NCI-H524 (cell line): ENCODE measurements around the gene RBX1.
"Not testable (repeated sequence)": the region's sequence is repeated elsewhere in the genome, so short reads cannot be mapped to it uniquely, and the experiment has no call there.

Source experiments
- DNase-seq, 2 experiments: peaks; one replicate each; lab custom pipeline; 2025; lab: John Stamatoyannopoulos, UW

The RBX1 gene

GRCh38 chr22:40972587-40972986, 21.4 kb downstream of the RBX1 start:
- no peak for DNase-seq

- DNase-seq, result no peak
Measured at GRCh38 chr22:40973144-40973543, 22.0 kb downstream of the RBX1 start.

- no peak for DNase-seq
Measured at GRCh38 chr22:40975366-40975765, 24.2 kb downstream of the RBX1 start.

- DNase-seq, result no peak
Measured at GRCh38 chr22:40976866-40977700, 25.9 kb downstream of the RBX1 start.

- DNase-seq, result no peak
Measured at GRCh38 chr22:40979198-40979597, 28.0 kb downstream of the RBX1 start.

GRCh38 chr22:40979871-40980270, 28.7 kb downstream of the RBX1 start:
- no peak for DNase-seq

GRCh38 chr22:40982482-40983385, 31.6 kb downstream of the RBX1 start:
- no peak for DNase-seq

GRCh38 chr22:40991298-40991697, 40.1 kb downstream of the RBX1 start:
- DNase-seq, result no peak

- no peak for DNase-seq
Measured at GRCh38 chr22:40995821-40996220, 44.6 kb downstream of the RBX1 start.

- no peak for DNase-seq
Measured at GRCh38 chr22:40997520-40997919, 46.3 kb downstream of the RBX1 start.

- no peak for DNase-seq
Measured at GRCh38 chr22:41000040-41000565, 48.9 kb downstream of the RBX1 start.

- DNase-seq, result no peak
Measured at GRCh38 chr22:41000941-41001721, 50.0 kb downstream of the RBX1 start.

- no peak for DNase-seq
Measured at GRCh38 chr22:41001722-41002122, 50.5 kb downstream of the RBX1 start.

- not testable (repeated sequence) for DNase-seq
Measured at GRCh38 chr22:41002386-41002785, 51.2 kb downstream of the RBX1 start.

GRCh38 chr22:41003066-41003465, 51.9 kb downstream of the RBX1 start:
- DNase-seq, result no peak

GRCh38 chr22:41003976-41004375, 52.8 kb downstream of the RBX1 start:
- no peak for DNase-seq

GRCh38 chr22:41009222-41009948, 58.2 kb downstream of the RBX1 start:
- DNase-seq, result no peak

- DNase-seq, result no peak
Measured at GRCh38 chr22:41015003-41015402, 63.8 kb downstream of the RBX1 start.

- peak in 1 of 2 experiments; percentile 15 for DNase-seq
Measured at GRCh38 chr22:41021061-41021612, 70.0 kb downstream of the RBX1 start.

GRCh38 chr22:41021613-41022454, 70.7 kb downstream of the RBX1 start:
- DNase-seq, result peak; percentile 63 to 65
